Mucosa of stomach (tissue), 1 donor: ENCODE data around the gene IVD.
A peak's percentile ranks its signal among the peaks of the same experiment; 100 is the strongest.

Experiments
- H3K27me3 ChIP-seq: one replicate; pipeline ENCODE4 v1.7.0; 2013; ENCODE audit warnings: mild to moderate bottlenecking, low read length; ENCODE audit not compliant: control insufficient read depth, insufficient read depth
- H3K36me3 ChIP-seq: one replicate; pipeline ENCODE4 v1.7.0; 2013; ENCODE audit warnings: low read length; ENCODE audit not compliant: control insufficient read depth, insufficient read depth
- H3K4me1 ChIP-seq: one replicate; pipeline ENCODE4 v1.7.0; 2013; ENCODE audit warnings: mild to moderate bottlenecking, low read length; ENCODE audit not compliant: control insufficient read depth, insufficient read depth
- H3K4me3 ChIP-seq: one replicate; pipeline ENCODE4 v1.7.0; 2013; ENCODE audit warnings: low read length
- H3K9ac ChIP-seq: one replicate; pipeline ENCODE4 v1.7.0; 2013; ENCODE audit warnings: mild to moderate bottlenecking, low read length, moderate library complexity
- H3K9me3 ChIP-seq: one replicate; pipeline ENCODE4 v1.7.0; 2013; ENCODE audit warnings: mild to moderate bottlenecking, low read length, moderate library complexity; ENCODE audit not compliant: control insufficient read depth
- donor health status: Pancreatic carcinoma.

The IVD gene

DNA sequence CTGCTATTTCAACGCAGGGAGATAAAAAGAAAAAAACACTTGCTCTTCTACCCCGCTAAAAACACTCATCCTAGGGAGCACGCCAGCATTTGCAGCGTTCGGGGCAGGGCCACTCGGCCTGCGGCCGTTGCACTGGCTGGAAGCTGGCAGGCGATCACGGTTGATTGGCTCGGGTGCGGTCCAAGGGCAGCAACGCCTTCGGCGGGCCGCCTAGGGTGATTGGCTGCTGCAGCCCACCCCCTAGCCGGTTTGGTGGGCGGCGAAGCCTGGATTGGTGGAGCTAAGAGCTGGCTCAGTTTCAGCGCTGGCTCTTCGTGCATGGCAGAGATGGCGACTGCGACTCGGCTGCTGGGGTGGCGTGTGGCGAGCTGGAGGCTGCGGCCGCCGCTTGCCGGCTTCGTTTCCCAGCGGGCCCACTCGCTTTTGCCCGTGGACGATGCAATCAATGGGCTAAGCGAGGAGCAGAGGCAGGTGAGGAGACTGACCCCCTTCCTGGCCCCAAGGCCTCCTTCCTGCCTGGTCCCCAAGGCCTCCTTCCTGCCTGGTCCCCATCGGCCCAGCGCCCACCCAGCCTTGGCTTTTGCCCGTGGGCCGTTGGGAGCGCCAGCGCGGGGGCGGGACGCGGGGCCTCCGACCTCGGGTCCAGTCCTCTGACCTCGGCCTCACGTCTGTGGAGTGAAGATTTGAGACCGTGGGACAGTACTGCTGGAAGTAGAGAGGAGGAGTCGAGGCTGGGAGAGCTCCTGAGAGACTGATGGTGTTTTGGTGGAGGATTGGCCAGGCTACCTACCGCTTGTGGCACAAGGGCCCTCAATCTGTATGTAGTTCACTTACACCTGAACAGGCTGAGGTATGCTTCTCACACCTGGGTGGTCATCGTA lies at the start of gene IVD:
IVD (plus strand) TSS at position 295 of the 881 bp plus-strand sequence; CDS start at position 328, 33 bp downstream.
- Histone ChIP-seq H3K9me3 (no peaks in the 10 kb centered on the region), H3K4me3 (peak within 1 kb of the TSS; percentile 87), H3K36me3 (no peaks in the 10 kb centered on the region), H3K9ac (peak within 1 kb of the TSS; percentile 83), H3K4me1 (peaks cover 8% of the 10 kb centered on the region), H3K27me3 (no peaks in the 10 kb centered on the region)

DNA sequence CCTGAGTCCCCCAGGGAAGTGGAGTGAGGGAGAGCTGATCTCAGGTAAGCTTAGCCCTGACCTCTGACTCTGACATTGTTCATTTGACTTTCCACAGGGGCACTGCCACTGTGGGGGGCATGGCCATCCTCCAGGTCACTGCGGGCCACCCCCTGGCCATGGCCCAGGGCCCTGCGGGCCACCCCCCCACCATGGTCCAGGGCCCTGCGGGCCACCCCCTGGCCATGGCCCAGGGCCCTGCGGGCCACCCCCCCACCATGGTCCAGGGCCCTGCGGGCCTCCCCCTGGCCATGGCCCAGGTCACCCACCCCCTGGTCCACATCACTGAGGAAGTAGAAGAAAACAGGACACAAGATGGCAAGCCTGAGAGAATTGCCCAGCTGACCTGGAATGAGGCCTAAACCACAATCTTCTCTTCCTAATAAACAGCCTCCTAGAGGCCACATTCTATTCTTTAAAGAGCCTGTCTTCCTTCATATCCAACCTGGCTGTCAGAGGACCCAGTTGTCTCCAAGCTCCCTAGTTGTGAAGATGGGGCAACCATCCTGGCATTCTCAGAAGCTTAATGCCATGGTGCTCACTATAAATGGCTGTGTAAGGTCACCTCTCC lies 49.5 kb upstream of the IVD start:
- Histone ChIP-seq H3K4me1 (peaks cover 47% of the 10 kb centered on the region), H3K4me3 (no peak overlapping the region), H3K36me3 (no peaks in the 10 kb centered on the region), H3K9me3 (no peaks in the 10 kb centered on the region), H3K9ac (no peak overlapping the region), H3K27me3 (no peaks in the 10 kb centered on the region)

GRCh38 chr15:40357246-40357645 lies 48.3 kb upstream of the IVD start:
- peaks cover 44% of the 10 kb centered on the region for H3K4me1 ChIP-seq
- H3K9me3 ChIP-seq: no peaks in the 10 kb centered on the region
- no peaks in the 10 kb centered on the region for H3K27me3 ChIP-seq
- no peak overlapping the region for H3K9ac ChIP-seq
- no peak overlapping the region for H3K4me3 ChIP-seq
- H3K36me3 ChIP-seq: no peaks in the 10 kb centered on the region

- Histone ChIP-seq H3K9ac (no peak within 1 kb of the TSS), H3K4me3 (no peak within 1 kb of the TSS), H3K27me3 (no peaks in the 10 kb centered on the region), H3K36me3 (no peaks in the 10 kb centered on the region), H3K9me3 (no peaks in the 10 kb centered on the region), H3K4me1 (peaks cover 37% of the 10 kb centered on the region)
These were observed 47.7 kb upstream of the IVD start, which contains the start of gene DISP2 for GRCh38 chr15:40357723-40358470. TSS of gene DISP2 (plus strand) at chr15:40358219. CDS start at chr15:40358322, 103 bp downstream.

GRCh38 chr15:40358471-40359353 lies 46.9 kb upstream of the IVD start:
- Histone ChIP-seq H3K4me3 (no peak overlapping the region), H3K27me3 (no peaks in the 10 kb centered on the region), H3K36me3 (no peaks in the 10 kb centered on the region), H3K9me3 (no peaks in the 10 kb centered on the region), H3K9ac (no peak overlapping the region), H3K4me1 (peaks cover 33% of the 10 kb centered on the region)

GRCh38 chr15:40360015-40360414 lies 45.6 kb upstream of the IVD start:
- H3K9ac ChIP-seq: no peak overlapping the region

DNA sequence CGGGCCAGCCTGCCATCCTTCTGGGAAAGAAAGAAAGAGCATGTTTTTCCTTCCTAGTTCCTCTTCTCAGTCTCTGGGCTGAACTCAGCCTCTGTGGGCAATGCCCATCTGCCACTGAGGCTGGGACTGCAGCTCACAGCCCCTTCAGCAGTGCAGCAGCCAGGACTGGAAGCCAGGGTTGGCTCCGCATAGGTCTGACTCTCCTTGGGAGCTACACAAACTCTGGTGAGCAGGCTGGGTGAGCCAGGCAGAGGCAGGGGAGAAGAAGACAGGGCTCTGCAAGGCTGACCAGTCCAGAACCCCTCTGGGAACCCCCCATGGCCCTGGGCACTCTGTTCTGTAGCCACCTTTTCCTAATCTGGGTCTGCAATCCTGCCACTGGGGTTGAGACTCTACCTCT lies 44.0 kb upstream of the IVD start:
- H3K36me3 ChIP-seq: peaks cover 4% of the 10 kb centered on the region
- H3K4me3 ChIP-seq: no peak overlapping the region
- no peak overlapping the region for H3K9ac ChIP-seq
- H3K27me3 ChIP-seq: no peaks in the 10 kb centered on the region
- no peaks in the 10 kb centered on the region for H3K9me3 ChIP-seq
- peaks cover 35% of the 10 kb centered on the region for H3K4me1 ChIP-seq

More at GRCh38 chr15:40360015-40360414, 45.6 kb upstream of the IVD start:
- H3K36me3 ChIP-seq: no peaks in the 10 kb centered on the region
- no peaks in the 10 kb centered on the region for H3K27me3 ChIP-seq
- H3K4me1 ChIP-seq: peaks cover 33% of the 10 kb centered on the region
- H3K9me3 ChIP-seq: no peaks in the 10 kb centered on the region
- H3K4me3 ChIP-seq: no peak overlapping the region

- peaks cover 36% of the 10 kb centered on the region for H3K4me1 ChIP-seq
- H3K4me3 ChIP-seq: no peak overlapping the region
- no peaks in the 10 kb centered on the region for H3K27me3 ChIP-seq
- no peaks in the 10 kb centered on the region for H3K9me3 ChIP-seq
- no peak overlapping the region for H3K9ac ChIP-seq
- peaks cover 4% of the 10 kb centered on the region for H3K36me3 ChIP-seq
These were observed 42.0 kb upstream of the IVD start for GRCh38 chr15:40363611-40364010.

GRCh38 chr15:40364251-40364650 lies 41.3 kb upstream of the IVD start:
- no peaks in the 10 kb centered on the region for H3K9me3 ChIP-seq
- H3K9ac ChIP-seq: no peak overlapping the region
- peaks cover 4% of the 10 kb centered on the region for H3K36me3 ChIP-seq
- no peak overlapping the region for H3K4me3 ChIP-seq
- no peaks in the 10 kb centered on the region for H3K27me3 ChIP-seq
- H3K4me1 ChIP-seq: peaks cover 32% of the 10 kb centered on the region

DNA sequence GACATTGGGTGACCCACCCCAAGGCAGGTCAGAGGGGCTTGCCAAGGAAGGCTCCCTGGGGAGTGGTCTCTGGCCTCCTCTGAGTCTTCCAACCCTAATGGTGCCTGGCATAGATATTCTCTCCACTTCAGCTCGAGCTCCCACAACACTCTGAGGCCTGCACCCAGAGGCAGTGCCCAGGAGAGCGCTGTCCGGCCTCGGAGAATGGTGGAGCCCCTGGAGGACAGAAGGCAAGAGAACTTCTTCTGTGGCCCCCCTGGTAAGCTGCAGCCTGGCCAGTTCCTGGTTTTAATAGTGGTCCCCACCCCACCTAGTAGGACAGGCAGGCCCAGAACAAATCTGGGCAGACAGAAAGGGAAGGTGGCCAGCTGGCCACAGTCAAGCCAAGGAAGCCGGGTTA lies 40.6 kb upstream of the IVD start:
- Histone ChIP-seq H3K4me1 (peaks cover 32% of the 10 kb centered on the region), H3K9me3 (no peaks in the 10 kb centered on the region), H3K4me3 (no peak overlapping the region), H3K27me3 (no peaks in the 10 kb centered on the region), H3K9ac (no peak overlapping the region), H3K36me3 (peaks cover 4% of the 10 kb centered on the region)
